Activated CD4-positive, alpha-beta memory T cell treated with anti-CD3 and anti-CD28 coated beads for 36 hours (primary cell): ENCODE results near the gene HOXA5. TPM values are rescaled to one million over a fixed set of nuclear protein-coding genes. Genes with fewer than 3 reads are reported as not detected.

ENCODE experiments used
- CTCF ChIA-PET: fragments of 350-600 bp; sonication (Branson Sonifier 250); formaldehyde crosslinking; loops from one replicate; lab custom pipeline; 2021; ENCODE audit warnings: antibody characterized with exemption, inconsistent platforms; lab: Charles Lee
- POLR2A ChIA-PET: fragments of 350-600 bp; sonication (Branson Sonifier 250); formaldehyde crosslinking; loops from one replicate; lab custom pipeline; 2021; ENCODE audit warnings: antibody characterized with exemption; lab: Charles Lee
- DNase-seq: peaks from one replicate; pipeline ENCODE4 v3.0.0-alpha.2; 2020
- H3K27ac Mint-ChIP-seq: one replicate; pipeline ENCODE4 v1.8.0; 2021; ENCODE audit warnings: mixed read lengths
- H3K27me3 Mint-ChIP-seq: one replicate; pipeline ENCODE4 v1.8.0; 2021; ENCODE audit warnings: mixed read lengths
- H3K36me3 Mint-ChIP-seq: one replicate; pipeline ENCODE4 v1.8.0; 2021; ENCODE audit warnings: mixed read lengths
- H3K4me1 Mint-ChIP-seq: one replicate; pipeline ENCODE4 v1.8.0; 2021; ENCODE audit warnings: low read depth, mixed read lengths
- H3K4me3 Mint-ChIP-seq: one replicate; pipeline ENCODE4 v1.8.0; 2021; ENCODE audit warnings: mild to moderate bottlenecking, mixed read lengths
- H3K9me3 Mint-ChIP-seq: one replicate; pipeline ENCODE4 v1.8.0; 2021; ENCODE audit warnings: mixed read lengths
- intact Hi-C: fragments of 100-400 bp; cut with micrococcal nuclease; formaldehyde crosslinking; loops from one replicate; pipeline ENCODE4 v1.15.1; 2023
- total RNA-seq, 2 experiments: library from RNA; stranded (reverse); gene quantifications; one replicate each; pipeline ENCODE4 v1.2.3, GENCODE V29; 2021

HOXA5 gene
- not detected for total RNA-seq

DNA sequence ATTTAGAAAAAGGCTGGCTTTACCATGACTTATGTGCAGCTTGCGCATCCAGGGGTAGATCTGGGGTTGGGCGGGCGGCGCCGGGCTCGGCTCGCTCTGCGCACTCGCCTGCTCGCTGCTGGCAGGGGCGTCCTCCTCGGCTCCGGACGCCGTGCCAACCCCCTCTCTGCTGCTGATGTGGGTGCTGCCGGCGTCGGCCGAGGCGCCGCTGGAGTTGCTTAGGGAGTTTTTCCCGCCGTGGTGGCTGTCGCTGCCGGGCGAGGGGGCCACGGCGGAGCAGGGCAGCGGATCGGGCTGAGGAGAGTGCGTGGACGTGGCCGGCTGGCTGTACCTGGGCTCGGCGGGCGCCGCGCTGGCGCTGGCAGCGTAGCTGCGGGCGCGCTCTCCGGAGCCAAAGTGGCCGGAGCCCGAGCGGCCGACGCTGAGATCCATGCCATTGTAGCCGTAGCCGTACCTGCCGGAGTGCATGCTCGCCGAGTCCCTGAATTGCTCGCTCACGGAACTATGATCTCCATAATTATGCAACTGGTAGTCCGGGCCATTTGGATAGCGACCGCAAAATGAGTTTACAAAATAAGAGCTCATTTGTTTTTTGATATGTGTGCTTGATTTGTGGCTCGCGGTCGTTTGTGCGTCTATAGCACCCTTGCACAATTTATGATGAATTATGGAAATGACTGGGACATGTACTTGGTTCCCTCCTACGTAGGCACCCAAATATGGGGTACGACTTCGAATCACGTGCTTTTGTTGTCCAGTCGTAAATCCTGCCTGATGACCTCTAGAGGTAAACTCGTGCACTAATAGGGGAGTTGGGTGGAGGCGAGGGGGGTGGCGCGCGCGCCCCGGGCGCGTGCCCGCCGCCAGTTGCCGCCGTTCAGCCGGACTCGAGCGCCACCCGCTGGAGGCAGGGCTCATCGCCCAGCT, at the start of gene HOXA5:
TSS of gene HOXA5 (minus strand) at position 659 of the 927 bp plus-strand sequence. CDS start at position 585, 74 bp downstream.
- ChIA-PET POLR2A (no interaction called here), CTCF (interaction anchor here (0.6 to 0.9 kb wide), 2 partner anchors 36 to 53 kb away, joined by 3 read pairs; no protein-coding TSS in a partner anchor)
- no peak for DNase-seq
- H3K27ac Mint-ChIP-seq, result no peak within 1 kb of the TSS
- H3K4me1 Mint-ChIP-seq, result peaks cover 4% of the 10 kb centered on the region
- intact Hi-C loops, result no loop called here
- H3K4me3 Mint-ChIP-seq, result no peak within 1 kb of the TSS
- H3K36me3 Mint-ChIP-seq, result no peaks in the 10 kb centered on the region
- H3K27me3 Mint-ChIP-seq, result peaks cover 40% of the 10 kb centered on the region
- no peaks in the 10 kb centered on the region for H3K9me3 Mint-ChIP-seq

GRCh38 chr7:27192546-27193334, 49.3 kb upstream of the HOXA5 start:
- Mint-ChIP-seq H3K27ac (no peak overlapping the region), H3K9me3 (no peaks in the 10 kb centered on the region), H3K36me3 (no peaks in the 10 kb centered on the region), H3K4me1 (peaks cover 31% of the 10 kb centered on the region), H3K27me3 (peaks cover 77% of the 10 kb centered on the region), H3K4me3 (peak overlapping the region; percentile 49)
- ChIA-PET POLR2A (no interaction called here), CTCF (interaction anchor here (0.7 to 4.1 kb wide), 6 partner anchors 8 to 728 kb away, joined by 3 to 45 read pairs (median 4); partner anchors contain the start of gene HOXA11)
- intact Hi-C loops, result no loop called here
- peak; percentile 12 for DNase-seq

DNA sequence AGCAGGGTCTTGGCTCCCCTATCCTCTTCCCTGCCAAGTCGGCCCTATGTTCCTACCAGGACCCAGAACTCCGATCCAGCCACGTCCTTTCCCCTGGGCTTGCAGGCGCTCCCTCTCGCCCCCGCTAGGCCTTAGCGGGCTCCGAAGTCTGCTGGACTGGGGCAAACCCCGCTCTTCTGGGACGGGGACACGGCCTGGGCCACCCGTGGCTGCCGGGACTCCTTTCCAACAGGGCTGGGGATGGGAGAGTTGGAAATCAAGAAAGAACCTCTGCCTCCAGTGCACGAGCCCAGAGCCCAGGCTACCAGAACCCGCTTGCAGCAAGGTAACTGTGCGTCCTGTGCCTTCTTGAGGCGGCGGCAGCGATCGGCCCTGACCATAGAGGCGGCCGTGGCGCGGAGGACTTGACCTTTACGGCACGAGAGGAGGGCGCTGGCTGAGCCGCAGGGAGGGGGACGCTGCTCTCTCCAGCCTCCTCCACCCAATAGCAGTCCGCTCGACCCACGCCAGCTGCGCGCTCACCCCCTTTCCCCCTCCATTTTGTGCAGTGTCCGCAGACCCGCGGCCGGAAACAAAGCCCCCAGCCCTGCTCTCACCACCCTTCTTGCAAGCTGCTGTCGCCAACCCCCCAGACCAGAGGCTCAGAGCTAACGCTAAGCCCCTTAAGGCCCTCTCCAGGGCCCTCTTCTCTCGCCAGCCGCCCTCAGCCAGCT, 48.5 kb upstream of the HOXA5 start:
- intact Hi-C loops, result no loop called here
- no peaks in the 10 kb centered on the region for H3K36me3 Mint-ChIP-seq
- H3K4me1 Mint-ChIP-seq, result peaks cover 36% of the 10 kb centered on the region
- ChIA-PET CTCF (interaction anchor here (0.7 to 3.5 kb wide), 6 partner anchors 12 to 729 kb away, joined by 3 to 15 read pairs (median 4); no protein-coding TSS in a partner anchor), POLR2A (no interaction called here)
- H3K27ac Mint-ChIP-seq, result no peak overlapping the region
- H3K9me3 Mint-ChIP-seq, result no peaks in the 10 kb centered on the region
- peaks cover 78% of the 10 kb centered on the region for H3K27me3 Mint-ChIP-seq
- H3K4me3 Mint-ChIP-seq, result peak overlapping the region; percentile 32
- no peak for DNase-seq

DNA sequence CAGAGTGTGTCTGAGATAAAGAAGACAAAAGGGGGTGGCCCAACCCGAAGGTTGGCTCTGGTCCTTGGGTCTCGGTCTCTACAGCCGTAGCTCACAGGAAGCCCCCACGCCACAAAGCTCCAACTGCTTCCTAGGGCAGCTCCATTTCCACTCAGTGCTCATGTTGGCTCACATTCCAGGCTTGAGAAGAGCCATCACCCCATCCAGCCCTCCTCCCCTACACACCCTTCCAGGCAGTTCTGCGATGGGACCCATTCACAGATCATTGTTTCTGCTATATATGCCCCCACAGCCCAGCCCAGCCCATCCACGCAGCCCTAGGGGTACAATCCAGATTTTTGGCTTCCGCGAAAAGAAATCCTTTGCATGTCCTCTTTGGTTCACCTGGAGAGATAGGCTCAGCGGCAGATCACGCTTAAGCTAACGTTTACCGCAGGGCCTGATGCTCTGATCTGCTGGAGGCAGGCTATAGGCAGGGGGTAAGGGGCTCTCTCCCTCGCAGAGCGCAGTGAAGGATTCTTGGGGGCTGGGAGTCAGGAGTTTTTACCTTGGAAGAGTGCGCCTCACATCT, 47.8 kb upstream of the HOXA5 start:
- POLR2A ChIA-PET, result no interaction called here
- intact Hi-C loops, result no loop called here

GRCh38 chr7:27189997-27190748, 46.7 kb upstream of the HOXA5 start:
- intact Hi-C loops, result loop anchor here (1.0 to 5.0 kb wide), 3 partner anchors 10 to 1328 kb away; partner anchors contain the start of genes HOXA13 and HOXA3
- H3K27ac Mint-ChIP-seq, result no peak overlapping the region
- no peak overlapping the region for H3K4me3 Mint-ChIP-seq
- CTCF ChIA-PET, result interaction anchor here (0.6 to 3.5 kb wide), 4 partner anchors 9 to 39 kb away, joined by 3 to 15 read pairs (median 5); no protein-coding TSS in a partner anchor
- H3K4me1 Mint-ChIP-seq, result peaks cover 49% of the 10 kb centered on the region
- no peaks in the 10 kb centered on the region for H3K9me3 Mint-ChIP-seq
- POLR2A ChIA-PET, result no interaction called here
- no peaks in the 10 kb centered on the region for H3K36me3 Mint-ChIP-seq
- H3K27me3 Mint-ChIP-seq, result peaks cover 84% of the 10 kb centered on the region
- DNase-seq, result peak; percentile 1

More for the DNA sequence above, 47.8 kb upstream of the HOXA5 start:
- H3K27ac Mint-ChIP-seq, result no peak overlapping the region
- no peaks in the 10 kb centered on the region for H3K36me3 Mint-ChIP-seq
- H3K4me3 Mint-ChIP-seq, result no peak overlapping the region
- CTCF ChIA-PET, result interaction anchor here (1.0 to 3.5 kb wide), 3 partner anchors 8 to 40 kb away, joined by 3 to 15 read pairs (median 7); no protein-coding TSS in a partner anchor
- peaks cover 38% of the 10 kb centered on the region for H3K4me1 Mint-ChIP-seq
- peaks cover 79% of the 10 kb centered on the region for H3K27me3 Mint-ChIP-seq
- no peaks in the 10 kb centered on the region for H3K9me3 Mint-ChIP-seq
- peak; percentile 6 for DNase-seq

GRCh38 chr7:27189295-27189996, 46.0 kb upstream of the HOXA5 start:
- DNase-seq, result peak; percentile 9
- Mint-ChIP-seq H3K4me3 (no peak overlapping the region), H3K27me3 (peaks cover 84% of the 10 kb centered on the region), H3K36me3 (peaks cover 4% of the 10 kb centered on the region), H3K4me1 (peaks cover 55% of the 10 kb centered on the region), H3K27ac (no peak overlapping the region), H3K9me3 (no peaks in the 10 kb centered on the region)
- ChIA-PET POLR2A (no interaction called here), CTCF (interaction anchor here (2.5 kb wide), 1 partner anchor 39 kb away, joined by 7 read pairs; no protein-coding TSS in a partner anchor)
- intact Hi-C loops, result loop anchor here (1.0 to 5.0 kb wide), 3 partner anchors 11 to 1327 kb away; partner anchors contain the start of genes HOXA13 and HOXA3

DNA sequence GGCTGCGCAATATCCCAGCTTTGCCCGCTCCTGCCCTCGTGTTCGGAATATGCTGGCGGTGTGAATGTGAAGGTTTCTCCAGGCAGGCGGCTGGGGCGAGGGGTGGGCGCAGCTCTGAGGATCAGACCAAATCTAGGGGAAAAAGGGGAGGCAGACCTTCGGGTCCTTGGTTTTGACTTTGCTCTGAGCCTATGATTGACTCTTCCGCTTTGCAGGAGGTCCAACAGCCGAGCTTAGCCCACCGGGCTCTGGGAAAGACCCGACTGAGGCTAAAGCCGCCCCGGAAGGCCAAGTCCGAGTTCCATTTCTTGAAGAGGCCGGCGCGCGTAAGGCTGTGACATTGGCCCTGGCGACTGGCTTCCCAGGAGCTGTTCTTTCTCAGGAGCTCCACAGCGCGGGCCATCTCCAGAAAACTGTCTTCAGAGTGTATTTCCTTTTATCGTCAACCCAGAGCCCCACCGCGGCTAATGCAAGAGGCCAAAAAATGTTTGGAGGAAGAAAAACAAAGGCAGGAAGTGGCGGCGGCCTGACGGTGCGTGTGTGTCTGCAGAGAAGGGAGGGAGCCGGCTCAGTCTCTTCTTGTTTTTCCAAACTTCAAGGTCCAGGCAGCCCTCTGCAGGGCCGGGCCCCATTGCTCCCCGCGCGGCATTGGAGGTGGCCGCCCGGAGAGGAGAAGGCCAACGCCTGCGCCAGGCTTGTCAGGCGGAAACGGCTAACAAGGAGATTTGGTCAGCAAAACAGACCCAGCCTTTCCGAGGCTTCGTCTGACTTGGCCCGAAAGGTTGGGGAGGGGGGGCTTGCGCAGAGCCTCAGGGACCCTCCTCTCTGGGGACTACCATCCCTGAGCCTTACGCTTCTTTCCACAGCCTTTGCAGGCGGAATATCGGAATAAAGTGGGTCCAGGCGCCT, 45.2 kb upstream of the HOXA5 start:
- ChIA-PET POLR2A (no interaction called here), CTCF (no interaction called here)
- intact Hi-C loops, result loop anchor here (1.0 to 5.0 kb wide), 3 partner anchors 12 to 1326 kb away; partner anchors contain the start of genes HOXA13 and HOXA3
- Mint-ChIP-seq H3K9me3 (no peaks in the 10 kb centered on the region), H3K27me3 (peaks cover 83% of the 10 kb centered on the region), H3K27ac (no peak overlapping the region), H3K4me3 (peak overlapping the region; percentile 55), H3K4me1 (peaks cover 55% of the 10 kb centered on the region), H3K36me3 (peaks cover 4% of the 10 kb centered on the region)
- DNase-seq, result peak; percentile 48

GRCh38 chr7:27187475-27188385, 44.2 kb upstream of the HOXA5 start:
- peak; percentile 10 for DNase-seq
- ChIA-PET POLR2A (no interaction called here), CTCF (interaction anchor here (0.9 to 6.5 kb wide), 6 partner anchors 7 to 55 kb away, joined by 3 to 45 read pairs (median 5); partner anchors contain the start of genes EVX1 and HOXA13)
- Mint-ChIP-seq H3K4me3 (peak overlapping the region; percentile 55), H3K9me3 (no peaks in the 10 kb centered on the region), H3K4me1 (peaks cover 51% of the 10 kb centered on the region), H3K36me3 (peaks cover 4% of the 10 kb centered on the region), H3K27me3 (peaks cover 83% of the 10 kb centered on the region), H3K27ac (no peak overlapping the region)
- intact Hi-C loops, result loop anchor here (5.0 kb wide), 2 partner anchors 35 to 1325 kb away; partner anchors contain the start of gene HOXA3
